Measurements from ENCODE around the gene MAJIN.

MAJIN gene

GRCh38 chr11:64932324-64932723, 39.6 kb downstream of the MAJIN start:
- DNase-seq (ENCODE audit: low spot score): no peak

GRCh38 chr11:64931290-64931689, 40.6 kb downstream of the MAJIN start:
- no peak for DNase-seq (ENCODE audit: low spot score)

GRCh38 chr11:64930340-64930739, 41.6 kb downstream of the MAJIN start:
- no peak for DNase-seq (ENCODE audit: low spot score)

GRCh38 chr11:64929625-64930024, 42.3 kb downstream of the MAJIN start:
- DNase-seq (ENCODE audit: low spot score): no peak

GRCh38 chr11:64928957-64929356, 43.0 kb downstream of the MAJIN start:
- no peak for DNase-seq (ENCODE audit: low spot score)

GRCh38 chr11:64926689-64927088, 45.2 kb downstream of the MAJIN start:
- no peak for DNase-seq (ENCODE audit: low spot score)

GRCh38 chr11:64925536-64926436, 46.1 kb downstream of the MAJIN start:
- no peak for DNase-seq (ENCODE audit: low spot score)

GRCh38 chr11:64924910-64925284, 47.0 kb downstream of the MAJIN start:
- no peak for DNase-seq (ENCODE audit: low spot score)

GRCh38 chr11:64923944-64924909, 47.7 kb downstream of the MAJIN start, which contains the start of gene PPP2R5B:
TSS of gene PPP2R5B (plus strand) at chr11:64924689. CDS start at chr11:64925735, 1,046 bp downstream.
- peak; percentile 99 for DNase-seq (ENCODE audit: low spot score)

- DNase-seq (ENCODE audit: low spot score): no peak
These were observed 48.7 kb downstream of the MAJIN start for GRCh38 chr11:64923151-64923661.

- DNase-seq (ENCODE audit: low spot score): no peak
These were observed 50.5 kb downstream of the MAJIN start for GRCh38 chr11:64921384-64921783.

GRCh38 chr11:64920124-64920523, 51.8 kb downstream of the MAJIN start:
- no peak for DNase-seq (ENCODE audit: low spot score)

- DNase-seq (ENCODE audit: low spot score): no peak
These were observed 52.3 kb downstream of the MAJIN start for GRCh38 chr11:64919627-64920026.

- DNase-seq (ENCODE audit: low spot score): peak; percentile 45
These were observed 53.9 kb downstream of the MAJIN start for GRCh38 chr11:64918017-64918416.

- DNase-seq (ENCODE audit: low spot score): no peak
These were observed 54.3 kb downstream of the MAJIN start for GRCh38 chr11:64917663-64917995.

GRCh38 chr11:64916775-64917662, 54.9 kb downstream of the MAJIN start, which contains the start of gene ATG2A:
TSS of gene ATG2A (minus strand) at chr11:64917209. CDS start at chr11:64917135, 74 bp downstream.
- peak; percentile 100 for DNase-seq (ENCODE audit: low spot score)

- peak; percentile 22 for DNase-seq (ENCODE audit: low spot score)
These were observed 55.7 kb downstream of the MAJIN start for GRCh38 chr11:64916040-64916774.

GRCh38 chr11:64915376-64915887, 56.5 kb downstream of the MAJIN start:
- DNase-seq (ENCODE audit: low spot score): no peak

- no peak for DNase-seq (ENCODE audit: low spot score)
These were observed 57.8 kb downstream of the MAJIN start for GRCh38 chr11:64914123-64914522.

- DNase-seq (ENCODE audit: low spot score): no peak
These were observed 58.7 kb downstream of the MAJIN start for GRCh38 chr11:64913171-64913727.

All from pons (tissue), 1 donor.